OCI-LY3 (cell line): ENCODE measurements around the gene CDC14C.

ENCODE experiments used
- CTCF ChIP-seq: fragments of 200-600, 300-600 bp; sonication (generic); IDR thresholded peaks from 2 replicates; pipeline ENCODE4 v1.5.1; 2014; ENCODE audit warnings: antibody characterized with exemption, low read length, low read depth
- EZH2phosphoT487 ChIP-seq: fragments of 200-600 bp; shearing (Covaris generic); IDR thresholded peaks from 2 replicates; pipeline ENCODE4 v1.6.1; 2018; ENCODE audit warnings: antibody characterized with exemption, mixed run types, low read depth

- TF ChIP-seq CTCF (no peak), EZH2phosphoT487 (no peak)
Observed at GRCh38 chr7:48933549-48934085, 9.3 kb downstream of the CDC14C start.
